Chondrocyte (in vitro differentiated cells): ENCODE data around the gene ALPI. TPM values are rescaled to one million over a fixed set of nuclear protein-coding genes. Genes with fewer than 3 reads are reported as not detected.

Experiments used
- DNase-seq: peaks from one replicate; pipeline ENCODE4 v3.0.0; 2021; ENCODE audit warnings: mixed read lengths, low spot score
- H3K27ac Mint-ChIP-seq: one replicate; pipeline ENCODE4 v1.8.0; 2021; ENCODE audit warnings: mild to moderate bottlenecking, moderate library complexity, mixed read lengths; ENCODE audit not compliant: unreplicated experiment
- H3K27me3 Mint-ChIP-seq: 2 replicates; pipeline ENCODE4 v1.8.0; 2021; ENCODE audit warnings: low read depth, mixed read lengths
- H3K36me3 Mint-ChIP-seq: 2 replicates; pipeline ENCODE4 v1.8.0; 2021; ENCODE audit warnings: low read depth, mixed read lengths
- H3K4me1 Mint-ChIP-seq: 2 replicates; pipeline ENCODE4 v1.8.0; 2021; ENCODE audit warnings: low read depth, mild to moderate bottlenecking, mixed read lengths
- H3K4me3 Mint-ChIP-seq: one replicate; pipeline ENCODE4 v1.8.0; 2021; ENCODE audit warnings: mild to moderate bottlenecking, moderate library complexity, mixed read lengths; ENCODE audit not compliant: unreplicated experiment
- H3K9me3 Mint-ChIP-seq: 2 replicates; pipeline ENCODE4 v1.8.0; 2021; ENCODE audit warnings: low read depth, mixed read lengths
- total RNA-seq: library from RNA; stranded (reverse); gene quantifications from 3 replicates; pipeline ENCODE4 v1.2.1, GENCODE V29; 2021
- TF ChIP-seq, protein P1 (sequence below): fragments of 200-600 bp; sonication (generic); IDR thresholded peaks from 2 replicates; pipeline ENCODE4 v1.5.0; 2021; ENCODE audit warnings: antibody characterized with exemption, mild to moderate bottlenecking, moderate library complexity

Gene ALPI
- total RNA-seq, 1 donor from 2014 or later, result not detected

DNA sequence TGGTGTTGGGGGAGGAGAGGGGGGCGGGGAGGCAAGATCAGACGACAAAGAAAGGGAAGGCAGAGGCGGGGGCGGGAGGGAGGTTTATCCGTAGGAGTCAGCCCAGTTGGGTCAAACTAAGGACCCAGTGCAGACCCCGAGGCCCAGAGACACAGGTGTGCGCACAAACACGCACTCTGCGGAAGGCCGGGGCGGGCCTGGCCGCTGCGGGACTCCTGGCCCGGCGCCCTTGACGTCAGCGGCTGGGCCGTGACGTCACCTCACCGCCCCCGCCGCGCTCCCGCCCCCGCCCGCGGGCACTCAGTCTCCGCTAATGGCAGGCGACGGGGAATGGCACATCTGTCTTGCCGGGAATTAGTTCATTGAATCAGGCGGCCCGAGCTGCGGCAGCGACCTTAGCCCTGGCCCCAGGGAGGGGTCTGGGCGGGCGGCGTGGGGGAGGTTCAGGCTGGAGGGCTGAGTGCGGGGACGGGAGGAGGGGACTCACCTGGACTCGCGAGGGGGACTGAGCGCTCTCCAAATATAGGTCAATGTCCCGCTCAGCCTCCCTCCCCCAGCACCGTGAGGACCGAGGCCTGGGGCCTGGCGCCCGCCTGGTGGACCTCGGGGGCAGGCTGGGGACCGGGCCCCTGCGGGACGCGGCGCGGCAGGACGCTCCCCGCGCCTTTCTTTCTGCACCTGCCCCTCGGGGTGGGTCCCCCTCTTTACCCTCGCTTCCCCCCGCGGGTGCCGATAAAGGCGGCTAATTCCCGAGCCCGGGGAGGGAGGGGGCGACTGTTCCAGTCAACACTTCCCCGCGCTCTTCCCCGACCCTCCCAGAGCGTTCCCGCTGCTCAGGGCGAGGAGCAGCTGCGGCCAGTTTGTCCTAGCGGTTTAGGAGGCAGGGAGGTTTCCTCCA is 47.2 kb downstream of the ALPI start:
- H3K9me3 Mint-ChIP-seq, result no peaks in the 10 kb centered on the region
- H3K36me3 Mint-ChIP-seq, result no peaks in the 10 kb centered on the region
- H3K27me3 Mint-ChIP-seq, result peaks cover 47% of the 10 kb centered on the region
- no peak for DNase-seq
- H3K4me1 Mint-ChIP-seq, result peaks cover 9% of the 10 kb centered on the region
- H3K4me3 Mint-ChIP-seq, result peak overlapping the region; percentile 55
- no peak overlapping the region for H3K27ac Mint-ChIP-seq
- TF ChIP-seq, protein P1, sequence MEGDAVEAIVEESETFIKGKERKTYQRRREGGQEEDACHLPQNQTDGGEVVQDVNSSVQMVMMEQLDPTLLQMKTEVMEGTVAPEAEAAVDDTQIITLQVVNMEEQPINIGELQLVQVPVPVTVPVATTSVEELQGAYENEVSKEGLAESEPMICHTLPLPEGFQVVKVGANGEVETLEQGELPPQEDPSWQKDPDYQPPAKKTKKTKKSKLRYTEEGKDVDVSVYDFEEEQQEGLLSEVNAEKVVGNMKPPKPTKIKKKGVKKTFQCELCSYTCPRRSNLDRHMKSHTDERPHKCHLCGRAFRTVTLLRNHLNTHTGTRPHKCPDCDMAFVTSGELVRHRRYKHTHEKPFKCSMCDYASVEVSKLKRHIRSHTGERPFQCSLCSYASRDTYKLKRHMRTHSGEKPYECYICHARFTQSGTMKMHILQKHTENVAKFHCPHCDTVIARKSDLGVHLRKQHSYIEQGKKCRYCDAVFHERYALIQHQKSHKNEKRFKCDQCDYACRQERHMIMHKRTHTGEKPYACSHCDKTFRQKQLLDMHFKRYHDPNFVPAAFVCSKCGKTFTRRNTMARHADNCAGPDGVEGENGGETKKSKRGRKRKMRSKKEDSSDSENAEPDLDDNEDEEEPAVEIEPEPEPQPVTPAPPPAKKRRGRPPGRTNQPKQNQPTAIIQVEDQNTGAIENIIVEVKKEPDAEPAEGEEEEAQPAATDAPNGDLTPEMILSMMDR, result no peak

DNA sequence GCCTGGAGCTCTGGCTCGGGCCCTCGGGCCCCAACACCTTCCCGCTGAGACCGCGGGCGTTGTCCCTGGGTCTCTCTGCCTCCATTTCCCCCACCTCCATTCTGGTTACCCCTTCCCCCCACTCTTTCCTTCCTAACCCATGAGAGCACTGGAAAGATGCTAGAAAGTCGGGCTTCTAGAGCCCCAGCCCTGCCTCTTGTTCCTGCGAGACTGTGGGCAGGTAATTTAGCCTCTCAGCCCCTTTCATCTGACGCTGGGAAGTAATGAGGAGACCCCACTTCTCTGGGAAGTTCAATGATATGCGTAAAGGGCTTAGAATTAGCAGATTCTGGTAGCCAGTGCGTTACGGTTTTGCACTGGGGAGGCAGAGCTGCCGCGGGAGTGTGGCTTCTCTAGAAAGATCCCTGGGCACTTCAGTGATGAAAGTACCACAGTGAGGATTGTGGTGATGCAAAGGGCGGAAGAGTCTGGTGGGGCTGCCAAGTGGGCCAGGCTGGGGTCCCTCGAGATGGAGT is 47.9 kb downstream of the ALPI start:
- TF ChIP-seq, protein P1, result no peak
- Mint-ChIP-seq H3K9me3 (no peaks in the 10 kb centered on the region), H3K4me3 (peak overlapping the region; percentile 53), H3K4me1 (peaks cover 9% of the 10 kb centered on the region), H3K36me3 (no peaks in the 10 kb centered on the region), H3K27ac (no peak overlapping the region), H3K27me3 (peaks cover 46% of the 10 kb centered on the region)
- DNase-seq, result no peak

DNA sequence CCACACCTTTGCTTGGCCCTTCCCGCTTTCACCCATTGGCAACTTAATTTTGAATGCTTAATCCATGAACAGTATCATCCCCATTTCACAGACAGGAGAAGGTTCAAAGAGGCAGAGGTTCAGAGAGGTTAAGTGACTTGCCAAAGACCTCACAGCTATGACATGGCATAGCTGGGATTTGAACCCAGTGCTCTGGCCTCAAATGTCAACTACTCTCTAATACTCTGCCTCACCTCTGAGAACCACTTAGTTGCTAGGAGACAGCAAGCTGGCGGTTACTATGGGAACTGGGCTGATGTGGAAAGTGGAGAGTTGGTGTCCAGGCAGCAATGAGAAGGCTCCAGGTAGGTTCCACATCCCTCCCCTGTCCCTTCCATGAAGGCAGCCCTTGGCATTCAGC is 48.5 kb downstream of the ALPI start:
- Mint-ChIP-seq H3K4me3 (no peak overlapping the region), H3K9me3 (no peaks in the 10 kb centered on the region), H3K27ac (no peak overlapping the region), H3K27me3 (peaks cover 47% of the 10 kb centered on the region), H3K36me3 (no peaks in the 10 kb centered on the region), H3K4me1 (peaks cover 9% of the 10 kb centered on the region)
- TF ChIP-seq, protein P1, result no peak
- no peak for DNase-seq

DNA sequence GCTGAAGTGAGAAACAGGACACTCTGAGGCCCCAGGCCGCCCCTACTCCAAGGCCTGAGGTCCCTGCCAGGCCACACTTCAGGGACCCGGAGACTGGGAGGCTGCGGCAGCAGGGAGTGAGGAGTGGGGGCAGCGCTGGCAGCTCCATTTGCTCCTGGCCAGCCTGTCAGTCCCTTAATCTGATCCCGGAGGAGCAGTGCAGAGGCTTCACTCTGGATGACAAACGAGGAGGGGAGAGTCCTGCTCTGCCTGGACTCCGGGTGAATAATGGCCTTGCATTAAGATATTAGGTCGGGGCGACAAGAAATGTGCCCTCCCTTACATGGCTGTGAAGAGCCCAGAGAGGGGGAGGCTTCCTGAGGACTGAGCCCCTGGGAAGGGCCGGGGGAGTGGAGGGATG is 49.9 kb downstream of the ALPI start:
- Mint-ChIP-seq H3K4me3 (no peak overlapping the region), H3K27me3 (peaks cover 49% of the 10 kb centered on the region), H3K36me3 (no peaks in the 10 kb centered on the region), H3K9me3 (no peaks in the 10 kb centered on the region), H3K4me1 (peaks cover 9% of the 10 kb centered on the region), H3K27ac (no peak overlapping the region)
- TF ChIP-seq, protein P1, result no peak
- DNase-seq, result no peak

DNA sequence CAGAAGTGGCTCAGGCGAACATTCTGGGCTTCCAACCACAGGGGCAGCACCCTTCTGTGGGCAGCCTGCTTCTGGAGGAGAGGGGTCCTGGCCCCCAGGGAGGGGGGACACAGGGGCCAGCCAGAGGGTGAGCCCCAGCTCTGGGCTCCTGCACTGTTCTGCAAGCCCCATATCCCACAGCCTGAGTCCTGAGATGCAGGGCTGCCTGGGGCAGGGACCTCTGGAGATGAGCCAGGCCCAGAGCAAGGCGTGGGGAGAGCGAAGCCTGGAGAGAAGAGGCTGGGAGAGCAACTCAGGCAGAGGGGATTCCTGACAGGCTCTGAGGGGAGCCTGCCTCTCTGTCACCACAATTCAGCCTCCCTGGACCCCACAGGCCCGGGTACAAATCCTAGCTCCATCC is 50.8 kb downstream of the ALPI start:
- no peak for DNase-seq
- no peak overlapping the region for H3K4me3 Mint-ChIP-seq
- H3K27me3 Mint-ChIP-seq, result peaks cover 49% of the 10 kb centered on the region
- H3K4me1 Mint-ChIP-seq, result peaks cover 9% of the 10 kb centered on the region
- TF ChIP-seq, protein P1, result no peak
- no peaks in the 10 kb centered on the region for H3K36me3 Mint-ChIP-seq
- no peak overlapping the region for H3K27ac Mint-ChIP-seq
- no peaks in the 10 kb centered on the region for H3K9me3 Mint-ChIP-seq
